Measurements from ENCODE around the gene ECHS1. TPM values are rescaled to one million over a fixed set of nuclear protein-coding genes. Genes with fewer than 3 reads are reported as not detected.

The ECHS1 gene
- total RNA-seq, 1 donor = 56.1 TPM

DNA sequence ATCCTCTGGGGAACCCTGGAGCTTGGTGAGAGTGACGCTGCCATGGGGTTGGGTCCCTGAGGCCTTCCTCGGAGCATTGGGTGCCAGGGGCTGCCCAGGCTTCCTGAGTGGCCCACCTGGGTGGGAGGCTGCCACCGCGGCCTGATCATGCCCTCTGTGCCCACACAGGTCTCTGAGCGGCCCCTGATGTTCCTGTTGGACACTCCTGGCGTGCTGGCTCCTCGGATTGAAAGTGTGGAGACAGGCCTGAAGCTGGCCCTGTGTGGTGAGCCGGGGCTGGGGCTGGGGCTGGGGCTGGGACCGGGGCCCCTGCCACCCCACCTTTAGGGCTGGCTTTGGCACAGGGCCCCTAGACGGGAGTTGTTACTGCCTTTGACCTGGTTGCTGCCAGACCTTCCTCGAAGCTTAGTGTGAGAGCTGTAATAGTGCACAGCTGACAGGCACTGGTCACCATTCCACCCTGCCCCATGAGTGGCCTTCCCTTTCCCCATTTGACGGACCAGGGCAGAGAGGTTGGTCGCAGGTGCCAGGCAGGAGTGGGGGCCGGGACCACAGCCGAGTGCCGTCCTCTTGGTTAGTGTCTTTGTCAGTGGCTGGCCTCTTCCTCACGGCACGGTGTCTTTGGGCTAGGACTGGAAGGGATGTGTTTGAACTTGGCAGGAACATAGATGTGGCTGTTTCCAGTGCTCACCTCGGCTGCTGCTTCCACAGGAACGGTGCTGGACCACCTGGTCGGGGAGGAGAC, 29.0 kb upstream of the ECHS1 start:
- Histone ChIP-seq H3K4me1 (ENCODE audit: insufficient read depth, low read length) (peaks cover 16% of the 10 kb centered on the region), H3K36me3 (ENCODE audit: insufficient read depth, low read length) (peaks cover 63% of the 10 kb centered on the region), H3K27me3 (ENCODE audit: insufficient read depth, low read length) (no peaks in the 10 kb centered on the region), H3K4me2 (ENCODE audit: insufficient read depth, low read length) (no peak overlapping the region), H3K79me2 (ENCODE audit: insufficient read depth, low read length) (peaks cover 56% of the 10 kb centered on the region), H3K27ac (ENCODE audit: low read depth, low read length) (no peak overlapping the region), H2AFZ (ENCODE audit: low read length) (no peak overlapping the region), H3K9me3 (ENCODE audit: low read depth, low read length) (no peaks in the 10 kb centered on the region), H4K20me1 (ENCODE audit: insufficient read depth, low read length) (peaks cover 16% of the 10 kb centered on the region), H3K4me3 (ENCODE audit: insufficient read depth, low read length) (no peak overlapping the region)
- no peak for DNase-seq (ENCODE audit: insufficient read length, low spot score, missing footprints)
- TF ChIP-seq, protein P1, sequence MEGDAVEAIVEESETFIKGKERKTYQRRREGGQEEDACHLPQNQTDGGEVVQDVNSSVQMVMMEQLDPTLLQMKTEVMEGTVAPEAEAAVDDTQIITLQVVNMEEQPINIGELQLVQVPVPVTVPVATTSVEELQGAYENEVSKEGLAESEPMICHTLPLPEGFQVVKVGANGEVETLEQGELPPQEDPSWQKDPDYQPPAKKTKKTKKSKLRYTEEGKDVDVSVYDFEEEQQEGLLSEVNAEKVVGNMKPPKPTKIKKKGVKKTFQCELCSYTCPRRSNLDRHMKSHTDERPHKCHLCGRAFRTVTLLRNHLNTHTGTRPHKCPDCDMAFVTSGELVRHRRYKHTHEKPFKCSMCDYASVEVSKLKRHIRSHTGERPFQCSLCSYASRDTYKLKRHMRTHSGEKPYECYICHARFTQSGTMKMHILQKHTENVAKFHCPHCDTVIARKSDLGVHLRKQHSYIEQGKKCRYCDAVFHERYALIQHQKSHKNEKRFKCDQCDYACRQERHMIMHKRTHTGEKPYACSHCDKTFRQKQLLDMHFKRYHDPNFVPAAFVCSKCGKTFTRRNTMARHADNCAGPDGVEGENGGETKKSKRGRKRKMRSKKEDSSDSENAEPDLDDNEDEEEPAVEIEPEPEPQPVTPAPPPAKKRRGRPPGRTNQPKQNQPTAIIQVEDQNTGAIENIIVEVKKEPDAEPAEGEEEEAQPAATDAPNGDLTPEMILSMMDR (IDR thresholded peaks at IDR 0.05; ENCODE audit: extremely low read depth, low read depth, low read length) = no peak

DNA sequence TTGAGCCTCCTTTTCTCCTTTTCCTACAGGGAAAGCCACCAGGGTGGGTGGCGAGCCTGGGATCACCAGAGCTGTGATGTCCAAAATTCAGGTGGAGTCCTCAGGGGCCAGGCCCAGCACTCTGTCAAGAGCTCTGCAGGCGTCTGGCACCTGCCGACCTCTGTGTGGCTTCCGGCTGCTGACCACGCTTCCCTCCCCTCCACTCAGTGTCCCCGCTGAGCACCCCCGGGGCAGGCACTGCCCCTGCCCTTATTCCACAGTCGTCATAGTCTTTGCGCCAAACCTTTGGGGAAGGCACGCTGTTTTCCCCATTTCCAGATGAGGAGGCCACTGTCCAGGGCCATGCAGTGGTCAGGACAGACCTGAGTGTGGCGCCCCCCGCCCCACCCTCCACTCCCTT, 28.3 kb upstream of the ECHS1 start:
- Histone ChIP-seq H2AFZ (ENCODE audit: low read length) (no peak overlapping the region), H4K20me1 (ENCODE audit: insufficient read depth, low read length) (peaks cover 13% of the 10 kb centered on the region), H3K79me2 (ENCODE audit: insufficient read depth, low read length) (peaks cover 56% of the 10 kb centered on the region), H3K36me3 (ENCODE audit: insufficient read depth, low read length) (peaks cover 65% of the 10 kb centered on the region), H3K4me1 (ENCODE audit: insufficient read depth, low read length) (peaks cover 16% of the 10 kb centered on the region), H3K4me3 (ENCODE audit: insufficient read depth, low read length) (no peak overlapping the region), H3K27me3 (ENCODE audit: insufficient read depth, low read length) (no peaks in the 10 kb centered on the region), H3K27ac (ENCODE audit: low read depth, low read length) (no peak overlapping the region), H3K4me2 (ENCODE audit: insufficient read depth, low read length) (no peak overlapping the region), H3K9me3 (ENCODE audit: low read depth, low read length) (no peaks in the 10 kb centered on the region)
- TF ChIP-seq, protein P1 (IDR thresholded peaks at IDR 0.05; ENCODE audit: extremely low read depth, low read depth, low read length) = no peak
- DNase-seq (ENCODE audit: insufficient read length, low spot score, missing footprints) = no peak

DNA sequence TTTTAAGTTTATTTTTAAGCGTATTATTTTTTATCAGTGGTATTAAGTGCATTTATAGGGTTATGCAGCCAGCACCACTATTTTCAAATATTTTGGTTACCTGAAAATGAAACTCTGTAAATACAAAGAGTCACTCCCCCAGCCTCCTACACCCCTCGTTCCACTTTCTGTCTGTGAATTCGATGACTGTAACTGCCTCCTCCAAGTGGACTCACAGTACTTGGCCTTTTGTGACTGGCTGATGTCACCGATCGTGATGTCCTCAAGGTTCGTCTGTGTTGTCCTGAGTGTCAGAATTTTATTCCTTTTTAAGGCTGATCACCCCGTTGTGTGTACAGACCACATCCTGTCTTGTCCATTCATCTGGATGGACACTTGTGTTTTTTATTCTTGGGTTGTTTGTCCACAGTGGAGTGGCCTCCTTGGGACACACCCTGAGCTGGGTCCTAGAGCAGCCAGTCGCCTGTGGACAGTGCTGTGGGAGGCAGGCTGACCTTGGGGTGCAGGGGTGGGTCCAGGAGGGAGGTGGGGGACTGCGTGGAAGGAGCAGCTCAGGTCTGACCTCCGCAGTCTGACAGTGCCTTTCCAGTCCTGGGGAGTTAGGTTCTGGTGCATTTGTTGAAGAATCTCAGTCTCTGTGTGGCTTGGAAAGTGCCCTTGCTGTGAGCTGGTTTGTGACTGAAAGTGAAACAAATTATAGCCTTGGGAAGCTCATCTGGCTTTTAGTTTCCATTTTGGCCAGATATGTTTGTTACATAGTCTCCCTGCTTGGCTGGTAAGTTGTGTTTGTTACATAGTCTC, 27.7 kb upstream of the ECHS1 start:
- no peaks in the 10 kb centered on the region for H3K27me3 ChIP-seq (ENCODE audit: insufficient read depth, low read length)
- H3K9me3 ChIP-seq (ENCODE audit: low read depth, low read length) = no peaks in the 10 kb centered on the region
- peaks cover 8% of the 10 kb centered on the region for H4K20me1 ChIP-seq (ENCODE audit: insufficient read depth, low read length)
- peaks cover 72% of the 10 kb centered on the region for H3K36me3 ChIP-seq (ENCODE audit: insufficient read depth, low read length)
- peaks cover 12% of the 10 kb centered on the region for H3K4me1 ChIP-seq (ENCODE audit: insufficient read depth, low read length)
- no peak overlapping the region for H3K27ac ChIP-seq (ENCODE audit: low read depth, low read length)
- no peak overlapping the region for H2AFZ ChIP-seq (ENCODE audit: low read length)
- no peak overlapping the region for H3K4me3 ChIP-seq (ENCODE audit: insufficient read depth, low read length)
- no peak for DNase-seq (ENCODE audit: insufficient read length, low spot score, missing footprints)
- H3K79me2 ChIP-seq (ENCODE audit: insufficient read depth, low read length) = peaks cover 58% of the 10 kb centered on the region
- H3K4me2 ChIP-seq (ENCODE audit: insufficient read depth, low read length) = no peak overlapping the region
- TF ChIP-seq, protein P1 (IDR thresholded peaks at IDR 0.05; ENCODE audit: extremely low read depth, low read depth, low read length) = no peak

DNA sequence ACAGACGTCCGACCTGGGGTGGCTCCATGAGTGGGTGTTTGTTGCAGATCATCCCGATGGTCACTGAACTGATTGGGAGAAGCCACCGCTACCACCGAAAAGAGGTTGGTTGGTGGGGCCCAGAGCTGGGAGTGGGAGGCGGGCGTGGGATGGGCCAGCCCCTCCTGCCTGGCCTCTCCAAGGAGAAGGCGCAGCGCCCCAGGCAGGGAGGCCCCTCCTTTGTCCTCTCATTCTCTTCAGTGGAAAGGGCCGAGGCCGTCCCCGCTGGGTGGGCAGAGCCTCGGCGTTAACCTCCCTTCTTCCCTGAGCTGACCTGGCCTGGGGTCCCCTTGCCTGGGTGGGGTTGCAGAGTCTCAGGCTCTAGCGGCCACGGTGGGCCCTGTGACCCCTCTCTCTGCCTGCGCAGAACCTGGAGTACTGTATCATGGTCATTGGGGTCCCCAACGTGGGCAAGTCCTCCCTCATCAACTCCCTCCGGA, 26.0 kb upstream of the ECHS1 start:
- no peak overlapping the region for H3K4me3 ChIP-seq (ENCODE audit: insufficient read depth, low read length)
- peaks cover 76% of the 10 kb centered on the region for H3K36me3 ChIP-seq (ENCODE audit: insufficient read depth, low read length)
- no peak overlapping the region for H3K27ac ChIP-seq (ENCODE audit: low read depth, low read length)
- H3K4me1 ChIP-seq (ENCODE audit: insufficient read depth, low read length) = no peaks in the 10 kb centered on the region
- H3K27me3 ChIP-seq (ENCODE audit: insufficient read depth, low read length) = no peaks in the 10 kb centered on the region
- no peak for DNase-seq (ENCODE audit: insufficient read length, low spot score, missing footprints)
- H4K20me1 ChIP-seq (ENCODE audit: insufficient read depth, low read length) = peaks cover 5% of the 10 kb centered on the region
- H2AFZ ChIP-seq (ENCODE audit: low read length) = no peak overlapping the region
- peaks cover 67% of the 10 kb centered on the region for H3K79me2 ChIP-seq (ENCODE audit: insufficient read depth, low read length)
- H3K9me3 ChIP-seq (ENCODE audit: low read depth, low read length) = no peaks in the 10 kb centered on the region
- H3K4me2 ChIP-seq (ENCODE audit: insufficient read depth, low read length) = no peak overlapping the region
- TF ChIP-seq, protein P1 (IDR thresholded peaks at IDR 0.05; ENCODE audit: extremely low read depth, low read depth, low read length) = no peak
